ENCODE measurements around the gene TGFB3. TPM values are rescaled to one million over a fixed set of nuclear protein-coding genes. Genes with fewer than 3 reads are reported as not detected.

Gene TGFB3
- total RNA-seq, 1 donor from 2014 or later = 1.3 TPM

GRCh38 chr14:75968456-75968855, 13.3 kb downstream of the TGFB3 start:
- no peak for TF ChIP-seq CTCF (conservative IDR thresholded peaks at IDR 0.05; ENCODE audit: low read depth, low read length)
- DNase-seq (ENCODE audit: low read depth) = no peak
- H3K4me3 ChIP-seq (ENCODE audit: low read depth, low read length) = no peak overlapping the region

- DNase-seq (ENCODE audit: low read depth) = no peak
- no peak for TF ChIP-seq CTCF (conservative IDR thresholded peaks at IDR 0.05; ENCODE audit: low read depth, low read length)
These were observed 13.9 kb downstream of the TGFB3 start for GRCh38 chr14:75967866-75968265.

GRCh38 chr14:75961662-75962061, 20.1 kb downstream of the TGFB3 start:
- TF ChIP-seq CTCF (conservative IDR thresholded peaks at IDR 0.05; ENCODE audit: low read depth, low read length) = no peak
- DNase-seq (ENCODE audit: low read depth) = no peak
- H3K4me3 ChIP-seq (ENCODE audit: low read depth, low read length) = no peak overlapping the region

More at GRCh38 chr14:75967866-75968265, 13.9 kb downstream of the TGFB3 start:
- no peak overlapping the region for H3K4me3 ChIP-seq (ENCODE audit: low read depth, low read length)

DNA sequence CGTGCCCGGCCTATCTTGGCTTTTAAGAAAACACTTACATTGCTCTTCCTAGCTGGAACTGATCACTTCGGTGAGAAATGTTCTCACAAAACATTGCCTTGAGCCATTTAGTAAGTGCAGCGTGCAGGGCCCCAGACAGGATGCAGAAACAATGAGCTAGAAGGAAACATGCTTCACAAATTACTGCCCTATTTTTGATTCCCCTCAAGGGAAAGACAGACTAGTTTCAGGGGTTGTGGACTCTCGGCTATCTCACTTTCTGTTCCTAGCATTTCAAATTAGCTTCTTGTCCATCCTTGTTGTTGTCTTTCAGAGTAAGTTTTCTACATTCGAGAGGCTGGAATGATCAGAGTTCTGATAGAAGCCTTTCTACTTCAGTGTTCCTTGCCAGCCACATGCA, 21.6 kb downstream of the TGFB3 start:
- no peak for TF ChIP-seq CTCF (conservative IDR thresholded peaks at IDR 0.05; ENCODE audit: low read depth, low read length)
- no peak overlapping the region for H3K4me3 ChIP-seq (ENCODE audit: low read depth, low read length)
- DNase-seq (ENCODE audit: low read depth) = no peak

DNA sequence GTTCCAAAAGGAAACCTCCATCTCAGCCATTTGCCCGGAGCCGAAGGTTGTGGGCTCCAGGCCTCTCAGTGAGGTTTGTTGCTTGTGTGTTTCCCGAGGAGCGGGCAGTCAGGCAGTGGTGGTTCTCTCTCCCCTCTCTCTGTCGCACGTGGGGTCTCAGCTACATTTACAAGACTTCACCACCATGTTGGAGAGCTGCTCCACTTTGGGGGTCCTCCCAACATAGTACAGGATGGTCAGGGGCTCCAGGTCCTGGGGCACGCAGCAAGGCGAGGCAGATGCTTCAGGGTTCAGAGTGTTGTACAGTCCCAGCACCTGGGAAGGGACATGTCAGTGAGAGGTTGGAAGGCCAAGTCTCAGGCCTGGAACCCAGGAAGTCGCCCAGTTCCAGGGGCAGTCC, 22.8 kb downstream of the TGFB3 start:
- no peak for TF ChIP-seq CTCF (conservative IDR thresholded peaks at IDR 0.05; ENCODE audit: low read depth, low read length)
- DNase-seq (ENCODE audit: low read depth) = no peak
- no peak overlapping the region for H3K4me3 ChIP-seq (ENCODE audit: low read depth, low read length)

DNA sequence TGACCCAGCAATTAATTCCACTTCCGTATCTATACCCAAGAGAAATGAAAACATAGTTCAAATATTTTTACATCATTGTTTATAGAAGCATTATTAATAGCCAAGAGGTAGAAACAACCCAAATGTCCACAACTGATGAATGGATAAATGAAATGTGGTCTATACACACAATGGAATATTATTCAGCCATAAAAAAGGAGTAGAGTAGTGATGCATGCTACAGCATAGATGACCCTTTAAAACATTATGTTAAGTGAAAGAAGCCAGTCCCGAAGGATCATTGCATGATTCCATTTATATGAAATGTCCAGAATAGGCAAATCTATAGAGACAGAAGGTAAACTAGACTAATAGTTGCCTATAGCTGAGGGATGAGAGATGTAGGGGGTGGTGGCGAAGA, 29.3 kb downstream of the TGFB3 start:
- TF ChIP-seq CTCF (conservative IDR thresholded peaks at IDR 0.05; ENCODE audit: low read depth, low read length) = no peak
- H3K4me3 ChIP-seq (ENCODE audit: low read depth, low read length) = no peak overlapping the region
- DNase-seq (ENCODE audit: low read depth) = no peak

DNA sequence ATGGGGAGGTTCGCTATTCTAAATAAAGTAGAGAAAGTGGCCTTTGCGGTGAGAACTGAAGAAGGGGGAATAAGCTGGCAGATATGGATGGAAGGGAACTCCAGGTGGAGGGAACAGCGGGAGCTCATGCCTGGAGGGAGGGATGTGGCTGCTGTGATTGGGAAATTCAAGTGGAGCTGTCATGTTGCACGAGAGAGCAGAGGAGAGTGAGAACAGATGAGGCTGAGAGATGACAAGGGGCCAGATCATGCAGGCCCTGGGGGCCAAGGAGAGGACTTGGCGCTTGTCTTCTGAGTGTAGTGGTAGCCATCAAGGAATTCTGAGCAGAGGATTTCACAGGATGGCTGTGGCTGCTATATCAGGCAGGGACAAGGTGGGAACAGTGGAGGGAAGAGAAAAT, 35.0 kb downstream of the TGFB3 start:
- no peak for TF ChIP-seq CTCF (conservative IDR thresholded peaks at IDR 0.05; ENCODE audit: low read depth, low read length)
- H3K4me3 ChIP-seq (ENCODE audit: low read depth, low read length) = no peak overlapping the region
- DNase-seq (ENCODE audit: low read depth) = no peak

All from epithelial cell of proximal tubule (primary cell).